Stimulated activated CD4-positive, alpha-beta T cell treated with anti-CD3 and anti-CD28 coated beads, TNF-alpha, amount 100 ng/mL, for 4 hours (primary cell): Measurements from ENCODE around the gene LTC4S.
"Not testable (repeated sequence)": the region's sequence is repeated elsewhere in the genome, so short reads cannot be mapped to it uniquely, and the experiment has no call there.

Source experiments
- DNase-seq, 3 experiments: peaks; one replicate each; pipeline ENCODE4 v3.0.0-alpha.2; 2020; ENCODE audit warnings: low read depth in 3 of 3

Gene LTC4S

GRCh38 chr5:179769271-179769670, 24.5 kb upstream of the LTC4S start:
- DNase-seq, result no peak

- DNase-seq, result no peak
Measured at GRCh38 chr5:179769796-179770195, 24.0 kb upstream of the LTC4S start.

GRCh38 chr5:179771311-179771895, 22.4 kb upstream of the LTC4S start:
- no peak for DNase-seq

GRCh38 chr5:179772351-179772750, 21.4 kb upstream of the LTC4S start:
- DNase-seq, result no peak

GRCh38 chr5:179773686-179774040, 20.1 kb upstream of the LTC4S start:
- DNase-seq, result no peak

- no peak for DNase-seq
Measured at GRCh38 chr5:179774442-179774841, 19.3 kb upstream of the LTC4S start.

GRCh38 chr5:179776411-179776938, 17.3 kb upstream of the LTC4S start:
- no peak for DNase-seq

- no peak for DNase-seq
Measured at GRCh38 chr5:179777456-179777855, 16.3 kb upstream of the LTC4S start.

- no peak for DNase-seq
Measured at GRCh38 chr5:179777909-179778308, 15.9 kb upstream of the LTC4S start.

GRCh38 chr5:179778591-179778990, 15.2 kb upstream of the LTC4S start:
- no peak for DNase-seq

- DNase-seq, result no peak
Measured at GRCh38 chr5:179779826-179780225, 14.0 kb upstream of the LTC4S start.

- no peak for DNase-seq
Measured at GRCh38 chr5:179780362-179780761, 13.4 kb upstream of the LTC4S start.

- DNase-seq, result no peak
Measured at GRCh38 chr5:179781846-179782245, 11.9 kb upstream of the LTC4S start.

- DNase-seq, result no peak
Measured at GRCh38 chr5:179783128-179783527, 10.7 kb upstream of the LTC4S start.

- no peak for DNase-seq
Measured at GRCh38 chr5:179786861-179787260, 6.9 kb upstream of the LTC4S start.

GRCh38 chr5:179788193-179788854, 5.5 kb upstream of the LTC4S start:
- no peak for DNase-seq

GRCh38 chr5:179789278-179789677, 4.5 kb upstream of the LTC4S start:
- not testable (repeated sequence) for DNase-seq

GRCh38 chr5:179791881-179792611, 1.7 kb upstream of the LTC4S start:
- DNase-seq, result no peak

GRCh38 chr5:179792612-179793467, 946 bp upstream of the LTC4S start:
- no peak for DNase-seq

- DNase-seq, result no peak
Measured at GRCh38 chr5:179794171-179794570, 385 bp downstream of the LTC4S start.

- DNase-seq, result no peak
Measured at GRCh38 chr5:179794575-179794974, 789 bp downstream of the LTC4S start.
